Measurements from ENCODE around the gene PCDH1.

DNA sequence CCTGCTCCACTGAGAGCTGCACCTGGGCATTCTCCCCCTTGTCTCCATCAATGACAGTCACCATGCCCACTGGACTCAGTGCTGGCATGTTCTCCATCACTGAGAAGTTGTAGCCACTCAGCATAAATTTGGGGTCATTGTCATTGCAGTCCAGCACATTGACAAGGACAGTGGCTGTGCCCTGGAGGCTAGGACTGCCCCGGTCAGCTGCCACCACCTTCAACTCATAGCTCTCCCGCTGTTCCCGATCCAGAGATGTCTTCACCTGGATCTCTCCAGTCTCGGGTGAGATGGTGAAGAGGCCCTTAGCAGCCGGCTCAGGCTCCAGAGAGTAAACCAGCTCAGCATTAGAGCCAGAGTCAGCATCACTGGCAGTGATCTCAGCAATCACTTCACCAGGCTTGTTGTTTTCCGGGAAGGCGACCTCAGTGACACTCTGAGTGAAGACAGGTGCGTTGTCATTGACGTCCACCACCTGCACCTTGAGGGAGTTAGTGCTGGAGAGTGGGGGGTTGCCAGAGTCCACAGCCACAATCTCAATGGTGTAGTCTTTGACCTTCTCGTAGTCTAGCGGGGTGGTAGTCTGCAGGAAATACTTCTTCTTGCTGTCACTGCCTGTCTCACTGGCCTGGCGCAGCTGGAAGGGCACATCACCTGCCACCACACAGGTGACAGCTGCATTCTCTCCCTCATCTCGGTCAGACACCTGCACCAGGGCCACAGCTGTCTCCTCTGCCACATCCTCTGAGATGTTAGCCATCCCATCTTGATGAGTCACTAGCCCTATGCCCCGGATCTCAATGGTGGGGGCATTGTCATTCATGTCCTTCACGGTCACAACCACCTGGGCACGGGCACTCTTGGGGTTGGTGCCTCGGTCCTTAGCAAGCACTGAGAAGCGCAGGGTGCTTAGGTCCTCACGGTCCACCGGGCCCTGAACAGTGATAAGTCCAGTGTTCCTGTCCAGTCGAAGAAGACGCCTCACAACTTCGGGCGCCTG, 13.5 kb downstream of the PCDH1 start:
- TF ChIP-seq EZH2phosphoT487 (IDR thresholded peaks at IDR 0.05; ENCODE audit: borderline replicate concordance, low read length): no peak
- TF ChIP-seq, protein P1, sequence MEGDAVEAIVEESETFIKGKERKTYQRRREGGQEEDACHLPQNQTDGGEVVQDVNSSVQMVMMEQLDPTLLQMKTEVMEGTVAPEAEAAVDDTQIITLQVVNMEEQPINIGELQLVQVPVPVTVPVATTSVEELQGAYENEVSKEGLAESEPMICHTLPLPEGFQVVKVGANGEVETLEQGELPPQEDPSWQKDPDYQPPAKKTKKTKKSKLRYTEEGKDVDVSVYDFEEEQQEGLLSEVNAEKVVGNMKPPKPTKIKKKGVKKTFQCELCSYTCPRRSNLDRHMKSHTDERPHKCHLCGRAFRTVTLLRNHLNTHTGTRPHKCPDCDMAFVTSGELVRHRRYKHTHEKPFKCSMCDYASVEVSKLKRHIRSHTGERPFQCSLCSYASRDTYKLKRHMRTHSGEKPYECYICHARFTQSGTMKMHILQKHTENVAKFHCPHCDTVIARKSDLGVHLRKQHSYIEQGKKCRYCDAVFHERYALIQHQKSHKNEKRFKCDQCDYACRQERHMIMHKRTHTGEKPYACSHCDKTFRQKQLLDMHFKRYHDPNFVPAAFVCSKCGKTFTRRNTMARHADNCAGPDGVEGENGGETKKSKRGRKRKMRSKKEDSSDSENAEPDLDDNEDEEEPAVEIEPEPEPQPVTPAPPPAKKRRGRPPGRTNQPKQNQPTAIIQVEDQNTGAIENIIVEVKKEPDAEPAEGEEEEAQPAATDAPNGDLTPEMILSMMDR (IDR thresholded peaks at IDR 0.05; ENCODE audit: low read depth, low read length, poor library complexity, severe bottlenecking): no peak

Data from DOHH2 (cell line).